HL-60/S4 treated with phorbol 12-myristate 13-acetate at 8.2 ng/mL for 4 days and 3 days (cell line): ENCODE measurements around the gene DIPK1A.

Source experiments
- in situ Hi-C: fragments of 300-500 bp; cut with MboI; formaldehyde crosslinking; loops from 2 replicates; pipeline ENCODE4 v1.15.0; 2022; ENCODE audit warnings: low sequenced_read_pairs

DIPK1A gene

DNA sequence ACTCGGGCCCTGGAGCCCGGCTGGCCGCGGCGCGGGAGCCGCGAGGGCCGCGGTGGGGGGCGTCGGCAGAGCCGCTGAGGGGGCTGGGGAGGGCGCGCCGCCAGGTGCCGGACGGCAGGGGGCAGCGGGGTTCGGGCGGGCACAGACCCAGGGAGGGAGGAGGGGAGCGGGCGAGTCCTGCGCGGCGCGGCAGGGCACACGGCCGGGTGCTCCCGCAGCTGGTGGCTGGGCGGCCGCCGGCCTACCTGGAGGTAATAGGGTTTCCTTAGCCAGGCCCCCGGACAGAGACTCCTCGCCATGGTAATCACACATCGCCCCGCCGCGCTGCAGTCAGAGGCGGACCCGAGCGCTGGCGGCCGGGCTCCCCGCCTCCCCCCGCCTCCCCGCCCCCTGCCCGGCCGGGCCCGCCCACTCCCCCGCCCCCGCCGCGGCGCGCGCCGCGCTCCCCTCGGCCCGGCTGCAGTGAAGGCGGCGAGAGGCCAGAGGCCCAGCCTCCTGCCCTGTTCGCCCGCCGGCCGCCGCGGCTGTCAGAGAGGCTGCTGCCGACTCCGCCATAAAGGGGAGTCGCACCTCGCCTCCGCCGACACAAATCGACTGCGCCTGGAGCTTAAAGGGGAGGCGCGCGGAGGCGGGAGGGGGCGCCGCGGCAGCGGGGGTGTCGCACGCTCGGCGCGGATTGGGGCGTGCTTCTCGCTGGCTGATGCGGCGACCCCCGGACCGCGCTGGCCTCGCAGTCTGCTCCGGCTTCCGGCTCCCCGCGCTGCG, at the start of gene DIPK1A:
TSS of gene DIPK1A (minus strand) at position 332 of the 765 bp plus-strand sequence. CDS start at position 299, 33 bp downstream.
- in situ Hi-C loops, result no loop called here

GRCh38 chr1:93007941-93008577, 46.8 kb upstream of the DIPK1A start:
- in situ Hi-C loops, result no loop called here

DNA sequence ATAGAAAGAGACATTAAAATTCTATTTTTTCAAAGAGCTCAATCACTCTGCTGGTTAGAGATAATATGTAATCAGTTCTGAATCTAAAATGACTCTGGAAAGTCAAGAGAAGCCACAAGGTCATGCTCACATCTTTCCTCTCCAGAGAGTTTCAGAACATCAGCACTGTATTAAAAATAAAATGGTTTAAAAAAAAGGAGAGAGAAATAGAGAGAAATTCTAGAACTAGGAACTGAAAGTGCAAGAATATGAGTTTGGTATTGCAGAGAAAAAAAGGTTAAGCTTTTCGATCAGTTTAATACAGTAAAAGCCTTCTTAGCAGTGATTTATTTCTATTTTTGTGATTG, 44.0 kb upstream of the DIPK1A start:
- in situ Hi-C loops, result no loop called here

DNA sequence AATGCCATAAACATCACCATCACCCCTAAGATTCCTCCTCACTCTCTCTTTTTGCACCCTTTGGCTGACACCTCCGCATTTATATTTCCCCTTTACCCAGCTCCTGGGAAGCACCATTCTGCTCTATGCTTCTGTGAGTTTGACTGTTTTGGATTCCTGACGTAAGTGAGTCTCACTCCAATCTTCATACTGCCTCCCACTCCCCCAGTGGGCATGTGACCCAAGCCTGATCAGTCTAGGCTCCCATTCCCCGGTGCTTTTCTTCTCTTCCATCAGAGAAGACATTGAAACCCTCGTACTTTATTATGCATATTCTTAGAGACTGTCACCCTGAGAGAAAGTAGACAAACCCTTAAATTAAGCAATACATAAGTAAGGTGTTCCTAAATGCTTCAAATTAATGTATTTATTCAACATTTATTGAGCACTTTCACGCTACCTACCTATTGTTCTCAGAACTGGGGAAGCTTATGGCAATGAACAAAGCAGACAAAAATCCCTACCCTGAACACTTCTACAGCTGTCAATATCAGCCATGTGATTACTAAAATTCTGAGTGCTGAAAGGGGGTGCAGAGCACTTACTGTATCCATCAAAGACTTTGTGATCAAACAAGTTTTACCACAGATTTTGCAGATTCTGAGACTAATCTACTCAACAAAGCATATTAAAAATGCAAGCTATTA, 43.4 kb upstream of the DIPK1A start:
- in situ Hi-C loops, result no loop called here

DNA sequence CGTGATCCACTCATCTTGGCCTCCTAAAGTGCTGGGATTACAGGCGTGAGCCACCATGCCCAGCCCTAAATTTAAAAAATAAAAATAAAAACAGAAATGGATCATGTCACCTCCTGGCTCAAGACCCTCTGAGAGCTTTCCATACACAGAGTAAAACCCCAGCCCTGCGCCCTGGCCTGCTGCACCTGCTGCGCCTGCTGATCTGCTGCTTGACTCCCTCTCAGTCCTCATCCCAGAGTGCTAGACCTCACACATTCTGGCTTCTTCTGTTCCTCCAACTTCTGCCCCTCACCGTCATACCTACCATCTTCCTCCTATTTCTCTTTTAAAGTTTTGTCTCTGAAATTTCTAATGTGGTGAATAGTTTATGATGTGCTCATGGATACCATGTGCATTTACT, 42.7 kb upstream of the DIPK1A start:
- in situ Hi-C loops, result no loop called here

GRCh38 chr1:93002781-93003180, 41.5 kb upstream of the DIPK1A start:
- in situ Hi-C loops, result no loop called here

DNA sequence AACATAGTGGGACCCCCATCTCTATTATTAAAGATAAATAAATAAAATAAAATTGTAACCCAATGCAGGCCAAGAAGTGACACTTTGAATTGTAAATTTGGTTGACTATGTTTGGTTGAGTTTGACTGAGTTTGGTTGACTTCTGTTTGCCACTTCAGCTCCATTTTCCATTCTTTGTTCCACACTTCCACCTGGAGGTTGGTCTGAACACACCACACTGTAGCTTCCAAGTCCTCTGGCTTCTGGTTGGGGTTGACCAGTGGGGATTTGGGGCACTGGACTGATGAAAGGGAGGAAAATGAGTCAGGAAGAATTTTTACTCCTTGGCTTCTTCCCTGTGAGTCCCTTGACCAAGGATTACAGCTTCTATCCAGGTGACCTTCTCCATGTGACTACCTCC, 40.6 kb upstream of the DIPK1A start:
- in situ Hi-C loops, result no loop called here

DNA sequence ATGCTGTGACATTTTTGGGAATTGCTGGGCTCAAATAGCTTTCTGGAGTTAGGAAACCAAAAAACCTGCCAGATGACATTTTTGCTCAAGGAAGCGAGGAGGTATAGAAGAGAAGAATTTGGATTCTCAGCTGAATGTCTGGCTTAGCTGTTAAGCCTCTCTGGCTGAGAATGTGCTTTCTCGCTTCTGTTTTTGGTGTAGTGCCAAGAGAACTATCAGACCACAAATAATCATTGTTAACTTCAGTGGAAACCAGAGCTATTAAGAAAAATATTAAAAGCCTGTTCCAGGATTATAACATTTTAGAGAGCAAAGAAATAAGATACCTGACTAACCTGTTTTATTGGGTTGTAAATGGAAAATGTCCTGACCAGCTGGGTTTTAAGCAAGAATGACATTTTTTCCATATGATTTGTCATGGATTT, 39.5 kb upstream of the DIPK1A start:
- in situ Hi-C loops, result no loop called here

GRCh38 chr1:93000291-93000690, 39.0 kb upstream of the DIPK1A start:
- in situ Hi-C loops, result no loop called here

GRCh38 chr1:92998821-92999220, 37.6 kb upstream of the DIPK1A start:
- in situ Hi-C loops, result loop anchor here (10.0 kb wide), 1 partner anchor 144 kb away; no protein-coding TSS in a partner anchor

DNA sequence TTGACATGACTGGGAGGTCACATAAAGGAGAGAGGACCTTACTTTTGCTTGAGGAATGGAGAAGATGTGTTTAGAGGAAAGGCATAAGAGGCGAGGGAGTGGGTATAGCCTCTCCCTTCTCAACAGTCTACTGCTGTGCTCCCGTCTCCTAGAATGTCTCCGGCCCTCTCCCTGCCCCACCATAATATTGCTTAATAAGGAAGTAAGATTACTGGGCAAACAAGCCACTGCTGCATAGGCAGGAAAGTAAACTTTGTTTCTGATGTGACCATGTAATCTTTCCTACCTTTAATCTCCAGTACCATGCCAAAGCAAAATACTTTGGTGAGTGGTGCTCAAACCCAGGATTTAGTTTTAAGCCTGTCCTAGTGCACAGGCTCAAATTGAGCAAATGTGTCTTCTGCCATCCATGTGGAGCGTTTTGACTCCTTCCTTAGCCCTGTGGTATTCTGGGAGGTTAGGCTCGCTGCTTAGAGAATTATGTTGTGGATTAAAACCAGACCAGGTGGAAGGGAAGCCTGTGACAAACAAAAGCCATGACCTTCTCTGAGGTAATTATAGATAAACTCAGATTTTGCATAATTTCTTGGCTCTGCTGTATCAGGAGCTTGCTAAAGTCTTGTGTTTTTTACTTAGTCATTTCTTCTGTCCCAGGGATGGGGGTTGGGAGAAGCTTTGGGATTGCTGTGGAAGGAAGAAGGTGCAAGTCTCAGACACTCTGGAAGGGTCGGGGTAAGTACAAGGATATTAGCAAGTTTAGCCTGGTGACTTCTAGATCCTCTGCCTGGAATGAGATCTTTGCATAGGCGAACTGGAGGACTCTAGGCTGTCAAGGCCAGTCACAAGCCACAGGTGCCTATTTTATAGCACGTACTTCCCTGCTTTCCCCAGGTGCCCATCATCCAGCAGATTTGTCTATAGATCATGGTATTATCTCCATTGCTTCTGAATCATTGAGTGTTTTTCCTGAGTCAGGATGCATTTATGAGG, 34.5 kb upstream of the DIPK1A start:
- in situ Hi-C loops, result loop anchor here (10.0 kb wide), 1 partner anchor 141 kb away; no protein-coding TSS in a partner anchor

- in situ Hi-C loops, result loop anchor here (10.0 kb wide), 1 partner anchor 139 kb away; no protein-coding TSS in a partner anchor
Observed at GRCh38 chr1:92994105-92994712, 32.9 kb upstream of the DIPK1A start.

GRCh38 chr1:92993581-92993980, 32.3 kb upstream of the DIPK1A start:
- in situ Hi-C loops, result loop anchor here (10.0 kb wide), 1 partner anchor 139 kb away; no protein-coding TSS in a partner anchor

DNA sequence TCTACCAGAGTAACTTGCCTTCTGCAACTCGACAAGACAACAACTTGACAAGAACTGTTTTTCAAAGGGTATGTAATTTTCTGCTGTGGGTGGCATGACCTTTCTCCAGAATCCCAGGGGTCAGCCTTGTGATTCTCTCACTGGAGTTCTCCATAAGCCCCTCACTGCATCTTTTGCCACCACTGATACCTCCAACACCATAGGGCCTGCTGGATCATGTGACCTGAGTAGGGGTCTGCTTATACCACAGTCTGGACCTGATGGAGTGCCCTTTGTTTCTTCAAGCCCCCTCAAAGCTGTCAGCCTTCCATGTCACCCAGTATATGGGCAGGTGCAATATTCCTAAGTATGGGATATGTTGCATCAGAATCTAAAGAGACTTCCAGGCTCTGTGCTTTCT, 31.6 kb upstream of the DIPK1A start:
- in situ Hi-C loops, result loop anchor here (10.0 kb wide), 1 partner anchor 138 kb away; no protein-coding TSS in a partner anchor

GRCh38 chr1:92992054-92992453, 30.8 kb upstream of the DIPK1A start:
- in situ Hi-C loops, result loop anchor here (10.0 kb wide), 1 partner anchor 137 kb away; no protein-coding TSS in a partner anchor

DNA sequence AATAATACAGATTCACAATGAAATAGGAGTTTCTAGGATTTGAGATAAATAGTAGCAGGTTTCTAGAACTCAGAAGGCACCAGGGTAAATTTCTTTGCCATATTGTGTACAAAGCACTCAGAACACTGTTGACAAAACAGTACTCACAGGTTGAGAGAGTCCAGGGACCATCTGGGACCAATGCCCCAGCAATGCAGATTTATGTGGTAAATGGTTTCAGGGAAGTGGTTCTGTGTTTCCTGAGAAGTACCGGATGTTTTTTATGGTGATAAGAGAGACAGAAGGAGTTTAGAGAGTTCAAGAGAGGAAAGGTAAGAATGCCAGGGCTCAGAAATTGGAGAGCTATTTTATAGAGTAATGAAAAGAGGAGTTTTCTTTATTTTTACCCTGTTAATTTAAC, 29.6 kb upstream of the DIPK1A start:
- in situ Hi-C loops, result loop anchor here (10.0 kb wide), 1 partner anchor 136 kb away; no protein-coding TSS in a partner anchor

GRCh38 chr1:92989936-92990583, 28.8 kb upstream of the DIPK1A start:
- in situ Hi-C loops, result loop anchor here (10.0 kb wide), 1 partner anchor 135 kb away; no protein-coding TSS in a partner anchor

- in situ Hi-C loops, result no loop called here
Observed at GRCh38 chr1:92989253-92989652, 28.0 kb upstream of the DIPK1A start.

- in situ Hi-C loops, result no loop called here
Observed at GRCh38 chr1:92987462-92987861, 26.2 kb upstream of the DIPK1A start.
